HEK293T (cell line): ENCODE results near the gene IL12RB2.

Experiments
- CTCF ChIA-PET: fragments of 350-600 bp; formaldehyde crosslinking; extraction: SDS; loops from one replicate; lab custom pipeline; 2021; ENCODE audit warnings: antibody characterized with exemption, inconsistent platforms; lab: Yijun Ruan, JAX
- POLR2A ChIA-PET: fragments of 350-600 bp; formaldehyde crosslinking; extraction: SDS; loops from one replicate; lab custom pipeline; 2020; ENCODE audit warnings: antibody characterized with exemption, inconsistent platforms; lab: Yijun Ruan, JAX
- DNase-seq: peaks from one replicate; pipeline ENCODE4 v3.0.0; 2012; ENCODE audit warnings: mixed read lengths; ENCODE audit errors: extremely low spot score
- ARNT ChIP-seq: fragments of 450-650 bp; IDR thresholded peaks from 2 replicates; pipeline ENCODE4 v1.6.1; 2017; ENCODE audit warnings: mild to moderate bottlenecking
- BHLHE40 ChIP-seq: fragments of 450-650 bp; IDR thresholded peaks from 2 replicates; pipeline ENCODE4 v1.6.1; 2016; ENCODE audit warnings: mild to moderate bottlenecking, moderate library complexity, borderline replicate concordance
- CTBP1 ChIP-seq: fragments of 450-650 bp; IDR thresholded peaks from 2 replicates; pipeline ENCODE4 v1.6.1; 2016; ENCODE audit warnings: borderline replicate concordance
- ELF4 ChIP-seq: fragments of 450-650 bp; IDR thresholded peaks from 2 replicates; pipeline ENCODE4 v1.6.1; 2017; ENCODE audit warnings: antibody characterized with exemption
- FOXA1 ChIP-seq: fragments of 450-650 bp; IDR thresholded peaks from 2 replicates; pipeline ENCODE4 v1.6.1; 2016; ENCODE audit warnings: mild to moderate bottlenecking
- FOXK2 ChIP-seq: fragments of 450-650 bp; IDR thresholded peaks from 2 replicates; pipeline ENCODE4 v1.6.1; 2016; ENCODE audit warnings: mild to moderate bottlenecking
- FOXM1 ChIP-seq: fragments of 450-650 bp; IDR thresholded peaks from 2 replicates; pipeline ENCODE4 v1.6.1; 2017; ENCODE audit warnings: mild to moderate bottlenecking, borderline replicate concordance
- HDGF ChIP-seq: fragments of 450-650 bp; IDR thresholded peaks from 2 replicates; pipeline ENCODE4 v1.6.1; 2017; ENCODE audit warnings: antibody characterized with exemption, borderline replicate concordance
- L3MBTL2 ChIP-seq: fragments of 450-650 bp; conservative IDR thresholded peaks from 2 replicates; pipeline ENCODE4 v1.6.1; 2016; ENCODE audit warnings: mild to moderate bottlenecking
- LEF1 ChIP-seq: fragments of 450-650 bp; IDR thresholded peaks from 2 replicates; pipeline ENCODE4 v1.6.1; 2017; ENCODE audit warnings: mild to moderate bottlenecking, borderline replicate concordance
- NFRKB ChIP-seq: fragments of 450-650 bp; IDR thresholded peaks from 2 replicates; pipeline ENCODE4 v1.6.1; 2016; ENCODE audit warnings: mild to moderate bottlenecking, moderate library complexity
- SP1 ChIP-seq: fragments of 450-650 bp; IDR thresholded peaks from 2 replicates; pipeline ENCODE4 v1.6.1; 2017
- SUZ12 ChIP-seq: fragments of 450-650 bp; IDR thresholded peaks from 2 replicates; pipeline ENCODE4 v1.6.1; 2016; ENCODE audit warnings: mild to moderate bottlenecking
- TARDBP ChIP-seq: fragments of 450-650 bp; IDR thresholded peaks from 2 replicates; pipeline ENCODE4 v1.6.1; 2016
- ZNF384 ChIP-seq: fragments of 450-650 bp; IDR thresholded peaks from 2 replicates; pipeline ENCODE4 v1.6.1; 2016
- TF ChIP-seq, protein P1 (sequence below): fragments of 450-650 bp; IDR thresholded peaks from 2 replicates; pipeline ENCODE4 v1.6.1; 2016

The IL12RB2 gene

DNA sequence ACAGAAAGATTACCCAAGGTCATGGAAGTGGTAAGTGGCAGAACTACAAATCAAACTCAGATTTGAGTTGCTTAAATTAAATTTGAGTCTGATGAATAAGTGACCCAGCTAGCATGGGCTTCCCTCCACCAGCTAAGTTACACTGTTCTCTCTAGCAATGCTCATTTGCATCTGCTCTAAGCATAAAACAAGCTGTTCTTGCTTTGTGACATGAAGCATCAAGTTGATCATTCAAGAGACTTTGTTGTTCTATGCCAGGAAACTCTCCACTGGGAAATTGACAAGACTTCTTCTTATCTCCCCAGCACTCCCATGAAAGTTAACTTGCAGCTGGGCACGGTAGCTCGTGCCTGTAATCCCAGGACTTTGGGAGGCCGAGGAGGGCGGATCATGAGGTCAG is 73.5 kb downstream of the IL12RB2 start:
- CTCF ChIA-PET, result no interaction called here
- POLR2A ChIA-PET, result no interaction called here
- TF ChIP-seq L3MBTL2, result no peak
- TF ChIP-seq, protein P1, sequence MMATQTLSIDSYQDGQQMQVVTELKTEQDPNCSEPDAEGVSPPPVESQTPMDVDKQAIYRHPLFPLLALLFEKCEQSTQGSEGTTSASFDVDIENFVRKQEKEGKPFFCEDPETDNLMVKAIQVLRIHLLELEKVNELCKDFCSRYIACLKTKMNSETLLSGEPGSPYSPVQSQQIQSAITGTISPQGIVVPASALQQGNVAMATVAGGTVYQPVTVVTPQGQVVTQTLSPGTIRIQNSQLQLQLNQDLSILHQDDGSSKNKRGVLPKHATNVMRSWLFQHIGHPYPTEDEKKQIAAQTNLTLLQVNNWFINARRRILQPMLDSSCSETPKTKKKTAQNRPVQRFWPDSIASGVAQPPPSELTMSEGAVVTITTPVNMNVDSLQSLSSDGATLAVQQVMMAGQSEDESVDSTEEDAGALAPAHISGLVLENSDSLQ, result no peak
- TF ChIP-seq BHLHE40, result no peak
- TF ChIP-seq TARDBP, result no peak
- no peak for TF ChIP-seq CTBP1
- TF ChIP-seq FOXM1, result no peak
- TF ChIP-seq ELF4, result no peak
- no peak for TF ChIP-seq SUZ12
- TF ChIP-seq SP1, result no peak
- no peak for TF ChIP-seq NFRKB
- TF ChIP-seq ARNT, result no peak
- no peak for TF ChIP-seq FOXK2
- no peak for TF ChIP-seq FOXA1
- TF ChIP-seq LEF1, result no peak
- TF ChIP-seq ZNF384, result no peak
- TF ChIP-seq HDGF, result no peak
- DNase-seq, result no peak

DNA sequence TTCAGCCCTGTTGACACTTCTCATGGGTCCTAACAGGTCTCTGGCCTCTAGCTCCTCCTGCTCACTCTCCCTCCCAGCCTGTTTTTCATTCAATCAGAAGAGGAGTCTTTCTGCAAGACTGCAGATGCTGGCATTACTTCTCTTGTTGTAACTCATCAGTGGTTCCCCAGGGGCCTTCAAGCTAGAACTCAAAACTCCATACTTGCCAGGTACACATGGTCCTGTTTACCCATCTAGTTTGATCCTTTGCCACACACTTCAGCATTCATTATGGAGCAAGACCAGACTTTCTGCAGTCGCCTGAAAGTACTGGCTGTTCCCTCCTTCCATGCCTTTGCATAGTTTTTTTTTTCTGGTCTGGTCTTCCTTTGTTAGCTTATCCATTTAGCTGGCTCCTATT is 74.6 kb downstream of the IL12RB2 start:
- TF ChIP-seq L3MBTL2, result no peak
- no peak for TF ChIP-seq ZNF384
- no peak for TF ChIP-seq BHLHE40
- no peak for TF ChIP-seq TARDBP
- TF ChIP-seq SUZ12, result no peak
- DNase-seq, result no peak
- POLR2A ChIA-PET, result no interaction called here
- CTCF ChIA-PET, result no interaction called here

DNA sequence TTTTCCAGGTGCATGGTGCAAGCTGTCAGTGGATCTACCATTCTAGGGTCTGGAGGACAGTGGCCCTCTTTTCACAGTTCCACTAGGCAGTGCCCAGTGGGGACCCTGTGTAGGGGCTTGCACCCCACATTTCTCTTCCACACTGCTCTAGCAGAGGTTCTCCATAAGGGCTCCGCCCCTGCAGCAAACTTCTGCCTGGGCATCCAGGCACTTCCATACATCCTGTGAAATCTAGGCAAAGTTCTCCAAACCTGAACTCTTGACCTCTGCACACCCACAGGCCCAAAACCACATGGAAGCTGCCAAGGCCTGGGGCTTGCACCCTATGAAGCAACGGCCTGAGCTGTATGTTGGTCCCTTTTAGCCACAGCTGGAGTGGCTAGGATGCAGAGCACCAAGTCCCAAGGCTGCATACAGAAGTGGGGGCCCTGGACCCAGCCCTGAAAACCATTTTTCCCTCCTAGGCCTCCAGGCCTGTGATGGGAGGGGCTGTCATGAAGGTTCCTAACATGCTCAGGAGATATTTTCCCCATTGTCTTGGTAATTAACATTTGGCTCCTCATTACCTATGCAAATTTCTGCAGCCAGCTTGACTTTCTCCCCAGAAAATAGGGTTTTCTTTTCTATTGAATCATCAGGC is 76.4 kb downstream of the IL12RB2 start:
- CTCF ChIA-PET, result no interaction called here
- DNase-seq, result no peak
- POLR2A ChIA-PET, result no interaction called here
- TF ChIP-seq ELF4 (no peak), HDGF (no peak), ARNT (no peak), FOXM1 (no peak), SUZ12 (no peak), L3MBTL2 (no peak), LEF1 (no peak)
- TF ChIP-seq, protein P1, result no peak

DNA sequence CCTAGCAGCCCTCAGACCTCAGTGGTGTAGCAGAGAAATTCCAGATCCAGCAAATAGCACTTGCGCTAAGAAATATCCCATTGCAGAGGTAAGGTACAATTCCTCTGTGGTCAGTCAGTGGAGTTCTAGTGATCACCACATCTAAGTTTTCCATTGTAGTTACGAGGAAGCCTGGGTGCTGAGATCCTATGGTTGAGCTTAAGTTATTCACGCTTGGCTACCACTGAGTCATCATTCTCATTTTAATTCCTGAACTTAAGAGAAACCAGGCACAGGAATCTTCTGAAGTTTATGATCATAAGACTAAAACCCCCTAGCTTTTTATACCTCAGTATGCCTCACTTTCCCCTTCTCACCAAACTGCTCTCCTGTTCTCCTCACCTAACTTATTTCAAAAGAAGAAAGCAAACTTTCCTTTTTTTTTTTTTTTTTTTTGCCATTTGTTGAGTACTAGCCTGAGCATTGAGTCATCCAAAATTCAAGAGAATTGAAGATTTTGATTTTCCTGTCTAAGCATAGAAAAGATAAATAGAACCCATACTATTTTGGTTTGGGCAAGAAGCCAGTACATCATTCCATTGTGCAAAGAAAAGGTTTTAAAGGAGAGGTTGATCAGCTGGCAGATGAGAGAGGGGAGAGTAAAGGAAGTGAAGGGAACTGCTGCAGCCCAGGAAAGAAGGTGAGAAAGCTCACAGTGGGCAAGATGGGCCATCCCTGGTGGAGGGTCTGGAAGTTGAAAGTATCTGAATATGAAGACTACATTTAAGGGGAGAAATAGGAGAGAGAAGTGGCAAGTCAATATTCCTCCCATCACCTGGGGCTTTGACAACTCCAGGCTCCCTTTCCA is 82.6 kb downstream of the IL12RB2 start:
- no peak for TF ChIP-seq HDGF
- TF ChIP-seq, protein P1, result no peak
- no peak for TF ChIP-seq ARNT
- no peak for TF ChIP-seq SP1
- TF ChIP-seq ELF4, result no peak
- TF ChIP-seq SUZ12, result no peak
- no peak for TF ChIP-seq L3MBTL2
- no peak for TF ChIP-seq ZNF384
- no peak for TF ChIP-seq NFRKB
- TF ChIP-seq BHLHE40, result no peak
- TF ChIP-seq LEF1, result no peak
- ChIA-PET POLR2A (no interaction called here), CTCF (interaction anchor here (0.6 kb wide), 1 partner anchor 13 kb away, joined by 3 read pairs; no protein-coding TSS in a partner anchor)
- no peak for DNase-seq

DNA sequence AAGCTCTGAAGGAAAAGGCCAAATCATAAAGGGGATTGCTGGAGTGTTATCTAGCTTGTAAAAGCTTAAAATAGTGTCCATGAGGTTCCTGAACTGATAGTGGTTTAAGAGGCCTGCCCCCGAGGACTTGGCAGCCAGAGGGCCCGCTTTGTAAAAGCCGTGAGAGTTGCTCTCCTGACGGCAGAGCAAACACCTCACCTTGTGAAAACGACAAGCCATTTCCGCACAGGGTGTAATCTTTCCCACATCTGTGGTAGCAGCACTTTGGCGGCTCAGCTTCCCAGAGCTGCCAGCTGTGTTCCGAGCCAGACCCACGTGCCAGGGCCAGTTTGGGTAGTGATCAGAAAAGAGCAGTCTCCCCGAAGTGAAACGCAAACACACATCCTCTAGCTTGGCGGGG is 85.6 kb downstream of the IL12RB2 start:
- no peak for TF ChIP-seq LEF1
- TF ChIP-seq CTBP1, result no peak
- TF ChIP-seq NFRKB, result no peak
- TF ChIP-seq ZNF384, result no peak
- no peak for TF ChIP-seq FOXM1
- TF ChIP-seq ARNT, result no peak
- TF ChIP-seq, protein P1, result no peak
- no peak for TF ChIP-seq HDGF
- no peak for TF ChIP-seq FOXA1
- TF ChIP-seq SUZ12, result no peak
- no peak for DNase-seq
- ChIA-PET CTCF (interaction anchor here (0.6 kb wide), 1 partner anchor 60 kb away, joined by 3 read pairs; no protein-coding TSS in a partner anchor), POLR2A (interaction anchor here (1.3 kb wide), 1 partner anchor 37 kb away, joined by 3 read pairs; the partner anchor contains the start of gene SERBP1)
